HG03565 (cell line): ENCODE results near the gene AGR2.
A peak's percentile ranks its signal among the peaks of the same experiment; 100 is the strongest.
"Not testable (repeated sequence)": the region's sequence is repeated elsewhere in the genome, so short reads cannot be mapped to it uniquely, and the experiment has no call there.

Experiments
- ATAC-seq: cut with Tn5 transposase; IDR thresholded peaks from one replicate; pipeline ENCODE4 v1.9.1; 2021; ENCODE audit warnings: mild to moderate bottlenecking, moderate library complexity; ENCODE audit not compliant: unreplicated experiment

AGR2 gene

GRCh38 chr7:16774986-16775385 lies 29.8 kb downstream of the AGR2 start:
- no peak for ATAC-seq

GRCh38 chr7:16774294-16774693 lies 30.5 kb downstream of the AGR2 start:
- ATAC-seq: no peak

GRCh38 chr7:16773884-16774283 lies 30.9 kb downstream of the AGR2 start:
- ATAC-seq: no peak

DNA sequence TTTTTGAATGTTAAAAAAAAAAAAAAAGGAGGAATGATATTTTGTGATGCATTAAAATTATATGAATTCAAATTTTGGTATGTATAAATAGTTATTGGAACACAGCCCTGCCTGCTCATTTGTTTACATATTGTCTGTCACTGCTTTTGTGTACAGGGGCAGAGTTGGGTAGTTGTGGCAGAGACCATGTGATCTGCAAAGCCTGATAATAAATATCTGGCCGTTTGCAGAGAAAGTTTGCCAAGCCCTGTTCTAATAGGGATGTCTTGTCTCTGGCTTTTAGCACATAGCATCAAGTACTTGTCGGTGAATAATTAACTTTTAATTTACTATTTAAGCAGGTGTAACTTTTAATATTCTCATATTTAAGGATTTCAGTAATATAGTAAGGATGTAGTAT lies 31.5 kb downstream of the AGR2 start:
- no peak for ATAC-seq

DNA sequence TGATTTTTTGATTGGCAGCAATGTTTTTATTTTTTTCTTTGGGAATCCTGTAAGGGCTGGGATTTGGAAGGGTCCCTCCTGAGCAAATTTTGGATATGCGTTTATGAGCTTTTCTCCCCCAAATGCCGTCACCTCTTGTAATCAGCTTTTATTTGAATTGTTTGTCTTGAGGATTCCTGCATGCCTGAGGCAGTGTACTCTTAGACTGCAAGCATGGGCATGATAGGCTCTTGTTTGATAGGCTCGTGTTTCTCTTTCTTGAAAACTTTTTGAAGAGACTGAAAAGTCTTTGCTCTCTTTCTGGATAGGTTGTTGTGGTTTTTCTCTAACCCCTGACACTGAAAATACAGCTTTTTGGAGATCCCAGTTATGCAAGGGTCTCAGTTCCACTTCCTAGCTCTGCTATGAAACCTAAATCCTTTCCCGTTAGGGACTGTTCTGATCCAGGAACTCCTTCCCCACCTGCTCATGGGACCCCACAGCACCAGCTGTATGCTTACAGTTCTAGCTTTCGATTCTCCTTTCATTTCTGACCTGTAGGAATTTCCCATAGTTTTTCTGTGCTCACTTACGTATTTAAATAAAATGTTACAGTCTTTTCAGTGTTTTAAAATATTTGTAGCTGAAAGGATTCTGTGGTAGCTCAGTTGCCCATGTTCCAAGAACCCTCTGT lies 34.0 kb downstream of the AGR2 start:
- no peak for ATAC-seq

DNA sequence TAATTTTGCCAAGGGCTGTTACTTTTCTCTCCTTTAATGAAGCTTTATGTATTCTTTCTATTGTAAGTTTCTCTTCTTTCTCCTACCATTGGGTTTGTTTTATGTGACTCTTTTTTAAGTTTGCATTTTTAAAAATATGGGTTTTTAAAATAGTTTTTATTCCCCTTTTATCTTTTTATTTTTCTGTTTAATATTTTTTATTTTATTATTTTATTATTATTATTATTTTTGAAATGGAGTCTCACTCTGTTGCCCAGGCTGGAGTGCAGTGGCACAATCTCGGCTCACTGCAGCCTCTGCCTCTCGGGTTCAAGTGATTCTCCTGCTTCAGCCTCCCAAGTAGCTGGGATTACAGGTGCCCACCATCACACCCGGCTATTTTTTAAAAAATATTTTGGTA lies 34.8 kb downstream of the AGR2 start:
- ATAC-seq: not testable (repeated sequence)

DNA sequence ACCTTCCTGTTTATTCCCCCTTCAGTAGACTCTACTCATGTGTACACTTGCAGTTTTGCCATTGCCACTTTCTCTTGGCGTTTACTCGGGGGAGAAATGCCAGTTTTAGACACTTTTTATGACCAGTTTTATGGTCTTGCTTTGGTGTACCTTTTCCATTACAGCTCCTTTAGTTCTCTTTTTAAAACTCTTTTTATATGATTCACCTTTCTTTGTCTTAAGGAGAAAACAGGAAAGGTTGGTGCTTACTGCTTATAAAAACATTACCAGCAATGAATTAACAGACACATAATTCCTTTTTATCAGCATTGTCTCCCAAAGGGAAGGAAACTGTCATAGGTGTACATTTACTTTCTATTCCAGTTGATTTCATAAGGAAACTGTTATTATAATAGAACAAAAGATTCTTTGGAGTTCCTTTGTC lies 39.4 kb downstream of the AGR2 start:
- ATAC-seq: no peak

- no peak for ATAC-seq
Observed at GRCh38 chr7:16764942-16765341, 39.9 kb downstream of the AGR2 start.

DNA sequence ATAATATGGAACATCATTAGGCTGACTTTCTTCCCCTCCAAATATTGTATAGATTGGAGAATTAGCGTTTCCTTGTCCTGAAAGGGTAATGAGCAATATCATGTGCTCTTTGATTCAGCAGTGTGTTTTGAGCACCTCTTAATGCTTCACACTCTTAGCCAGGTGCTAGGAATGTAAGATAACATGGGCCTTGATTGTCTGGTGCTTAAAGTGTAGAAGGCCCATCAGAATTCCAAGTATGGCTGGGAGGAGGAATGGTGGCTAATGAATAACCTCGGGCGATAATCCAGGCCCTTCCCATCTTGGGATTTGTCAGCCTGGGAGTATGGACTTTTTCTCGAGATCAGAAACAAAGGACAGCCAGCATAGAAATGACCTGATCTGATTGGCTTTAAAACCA lies 42.6 kb downstream of the AGR2 start:
- ATAC-seq: no peak

DNA sequence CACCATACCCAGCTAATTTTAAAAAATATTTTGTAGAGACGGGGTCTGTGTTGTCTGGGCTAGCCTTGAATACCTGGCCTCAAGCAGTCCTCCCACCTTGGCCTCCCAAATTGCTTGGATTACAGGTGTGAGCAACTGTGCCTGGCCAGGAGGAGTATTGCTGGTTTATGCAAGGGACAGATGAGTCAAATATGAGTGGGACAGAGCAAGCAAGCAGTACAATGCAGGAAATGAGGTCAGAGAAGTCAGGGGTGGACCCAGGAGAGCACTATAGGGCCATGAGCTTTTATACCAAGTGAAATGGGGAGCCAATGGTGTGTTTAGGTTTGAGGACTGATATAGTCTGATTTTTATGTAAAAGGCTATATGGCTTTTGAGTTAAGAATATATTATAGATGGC lies 45.0 kb downstream of the AGR2 start:
- no peak for ATAC-seq

- no peak for ATAC-seq
Observed at GRCh38 chr7:16758631-16759611, 45.9 kb downstream of the AGR2 start.

DNA sequence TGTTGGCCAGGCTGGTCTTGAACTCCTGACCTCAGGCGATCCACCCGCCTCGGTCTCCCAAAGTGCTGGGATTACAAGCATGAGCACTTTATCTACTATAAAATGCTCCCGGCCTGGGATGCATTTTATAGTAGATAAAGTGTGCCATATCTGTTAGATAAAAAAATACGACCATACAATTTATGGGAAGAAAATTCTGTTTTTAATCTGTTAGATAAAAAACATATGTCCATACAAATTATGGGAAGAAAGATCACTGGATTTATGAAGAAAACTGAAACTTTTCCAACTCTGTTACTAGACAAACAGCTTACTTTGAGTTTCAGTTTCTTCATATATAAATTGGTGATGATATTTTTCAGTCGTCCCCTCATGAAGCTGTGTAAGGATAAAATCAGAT lies 46.8 kb downstream of the AGR2 start:
- no peak for ATAC-seq

GRCh38 chr7:16755397-16755796 lies 49.4 kb downstream of the AGR2 start:
- no peak for ATAC-seq

GRCh38 chr7:16754856-16755317 lies 49.9 kb downstream of the AGR2 start:
- ATAC-seq: no peak

- ATAC-seq: no peak
Observed at GRCh38 chr7:16753932-16754855, 50.6 kb downstream of the AGR2 start.

DNA sequence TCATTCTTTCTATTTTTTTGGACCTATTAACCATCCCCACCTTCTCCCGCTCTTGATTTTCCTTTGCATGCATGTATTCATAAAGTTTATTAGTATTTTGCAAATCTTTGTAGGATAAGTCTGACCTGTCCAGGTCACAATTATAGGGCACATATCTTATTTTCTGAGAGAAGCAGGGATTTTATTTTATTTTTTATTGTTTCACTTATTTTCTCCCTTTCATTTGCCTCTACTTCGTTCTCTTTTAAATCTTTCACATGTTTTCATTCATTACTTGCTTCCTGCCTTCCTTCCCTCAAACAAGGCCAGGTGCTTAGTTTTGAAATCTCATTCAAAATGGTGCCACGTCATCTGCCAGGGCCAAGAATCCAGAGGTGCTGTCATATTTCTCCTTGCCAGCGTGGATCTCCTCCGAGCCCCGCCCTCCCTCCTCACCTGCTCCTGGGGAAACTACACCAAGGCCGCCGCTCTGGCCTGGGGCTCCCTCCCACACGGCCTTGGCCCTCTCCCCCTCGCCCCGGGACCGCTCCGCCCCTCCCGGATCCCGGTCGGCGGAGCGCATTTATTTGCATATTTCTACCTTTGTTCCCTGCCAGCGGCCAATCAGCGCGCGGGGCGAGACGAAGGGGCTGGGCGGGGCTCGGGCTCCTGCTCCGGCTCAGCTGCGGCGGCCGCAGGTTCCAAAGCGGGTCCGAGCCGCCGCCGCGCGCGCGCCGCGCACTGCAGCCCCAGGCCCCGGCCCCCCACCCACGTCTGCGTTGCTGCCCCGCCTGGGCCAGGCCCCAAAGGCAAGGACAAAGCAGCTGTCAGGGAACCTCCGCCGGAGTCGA lies 51.5 kb downstream of the AGR2 start, which contains the start of gene TSPAN13:
Gene TSPAN13 (plus strand): TSS at position 654 of the 830 bp plus-strand sequence. CDS start 213 bp downstream, outside the sequence.
- peak; percentile 77 for ATAC-seq

- no peak for ATAC-seq
Observed at GRCh38 chr7:16747102-16747501, 57.7 kb downstream of the AGR2 start.

DNA sequence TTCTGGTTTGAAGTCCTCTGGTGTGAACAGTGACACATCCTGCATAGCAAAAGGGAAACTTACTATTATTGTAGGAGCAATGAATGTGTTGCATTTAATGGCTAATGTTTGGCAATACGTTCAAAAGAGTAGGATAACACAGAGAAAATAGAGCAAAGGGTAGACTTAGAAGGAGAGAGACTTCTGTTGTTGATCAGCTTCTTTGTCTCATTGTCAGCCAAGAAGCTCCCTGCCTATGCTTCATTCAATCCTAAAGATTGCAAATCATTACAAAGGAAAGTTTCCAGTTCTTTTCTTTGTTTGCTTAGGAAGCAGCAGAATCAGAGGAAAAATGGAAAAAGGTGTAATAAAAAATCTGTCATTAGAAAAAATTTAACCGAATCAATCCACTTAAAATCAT lies 59.2 kb downstream of the AGR2 start:
- ATAC-seq: no peak

DNA sequence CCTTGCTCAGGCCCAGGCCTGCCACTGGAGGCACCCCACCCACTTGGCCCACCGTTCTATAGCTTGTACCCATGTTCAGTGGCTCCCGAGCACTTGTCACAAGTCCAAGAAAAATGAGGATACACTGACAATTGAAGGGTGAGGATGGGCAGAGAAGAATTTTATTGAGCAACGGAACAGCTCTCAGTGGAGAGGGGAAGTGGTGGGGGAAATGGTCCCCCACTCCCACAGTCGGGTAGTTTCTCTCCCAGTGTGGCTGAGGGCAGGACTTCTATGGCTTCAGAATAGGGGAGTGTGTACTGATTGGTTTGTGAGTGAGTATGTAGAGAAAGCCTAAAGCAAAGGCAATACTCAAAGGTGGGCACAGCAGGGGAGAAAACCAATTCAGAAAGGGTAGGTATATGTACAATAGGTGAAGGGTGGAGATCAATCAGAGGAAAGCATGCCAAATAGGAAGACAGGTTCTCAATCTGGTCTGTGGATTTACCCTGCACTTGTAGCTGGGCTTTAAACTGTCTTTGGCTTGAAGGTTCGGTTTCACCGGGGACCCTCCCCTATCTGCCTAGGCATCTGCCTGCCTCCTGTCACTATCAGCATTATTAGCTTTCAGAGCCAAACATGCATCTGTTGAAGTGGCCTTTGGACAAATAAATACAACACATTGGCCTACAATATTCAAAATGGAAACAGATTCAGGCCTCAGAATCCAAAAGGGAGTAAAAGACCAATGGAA lies 60.1 kb downstream of the AGR2 start:
- no peak for ATAC-seq
